HuH-7 (cell line): ENCODE results near the gene DLG2.

ENCODE experiments used
- DNase-seq: peaks from one replicate; pipeline ENCODE4 v3.0.0; 2011; ENCODE audit warnings: low spot score

The DLG2 gene

DNA sequence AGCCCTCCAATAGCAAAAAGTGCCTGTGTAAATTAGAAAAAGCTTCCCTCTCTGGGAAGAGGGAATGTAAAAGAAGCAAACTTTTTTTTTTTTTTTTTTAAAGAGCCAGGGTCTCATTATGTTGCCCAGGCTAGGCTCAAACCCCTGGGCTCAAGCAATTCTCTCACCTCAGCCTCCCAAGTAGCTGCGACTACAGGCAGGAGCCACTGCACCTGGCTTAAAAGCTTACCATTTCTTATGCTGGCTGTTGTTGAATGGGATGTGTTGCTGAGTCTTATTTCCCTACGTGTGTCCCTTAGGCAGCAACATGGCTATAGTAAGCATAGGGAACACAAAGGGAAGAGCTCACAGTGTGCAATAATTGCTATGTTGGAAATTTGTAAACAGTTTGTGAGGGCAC, 2115.5 kb downstream of the DLG2 start:
- DNase-seq, result no peak

DNA sequence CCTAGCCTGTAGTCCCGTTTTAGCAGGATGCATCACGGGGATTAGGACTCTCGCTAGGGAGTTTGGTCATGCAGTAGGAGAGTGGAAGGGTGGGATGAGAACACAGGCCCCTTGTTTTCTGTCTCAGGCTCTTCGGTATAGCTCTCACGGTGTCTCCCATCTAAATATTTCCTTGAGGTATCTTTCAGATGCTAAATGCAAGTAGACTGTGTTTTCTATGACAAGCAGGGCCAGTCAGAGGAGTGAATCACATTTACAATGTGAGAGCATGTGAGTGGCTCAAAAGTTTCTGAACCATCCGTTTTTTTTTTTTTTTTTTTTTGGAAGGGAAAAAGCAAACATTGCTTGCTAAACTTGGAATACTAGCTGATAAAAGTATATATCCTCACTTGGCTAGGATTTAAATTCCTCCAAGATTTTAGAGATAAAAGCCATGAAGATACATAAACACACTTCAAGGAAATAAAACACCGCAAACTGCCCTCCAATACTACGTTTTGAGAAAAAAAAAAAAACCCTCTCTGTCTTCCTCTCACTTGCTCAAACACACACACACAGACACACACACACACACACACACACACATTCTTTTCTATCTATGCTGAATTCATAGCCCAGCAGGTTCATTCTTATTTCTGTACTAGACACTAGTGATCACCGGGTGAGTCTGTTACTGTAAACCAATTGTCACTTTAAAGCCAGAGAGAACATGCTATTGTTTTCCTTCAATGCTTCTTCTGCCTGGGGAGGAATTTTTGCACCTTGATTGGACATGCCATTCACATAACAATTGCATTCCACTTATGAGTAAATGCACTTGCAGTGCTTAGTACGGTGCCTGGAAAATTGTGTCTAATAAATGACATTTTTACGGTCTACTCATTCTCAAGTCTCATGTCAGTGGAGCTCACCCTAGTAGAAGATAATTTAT, 2116.3 kb downstream of the DLG2 start:
- DNase-seq, result no peak

DNA sequence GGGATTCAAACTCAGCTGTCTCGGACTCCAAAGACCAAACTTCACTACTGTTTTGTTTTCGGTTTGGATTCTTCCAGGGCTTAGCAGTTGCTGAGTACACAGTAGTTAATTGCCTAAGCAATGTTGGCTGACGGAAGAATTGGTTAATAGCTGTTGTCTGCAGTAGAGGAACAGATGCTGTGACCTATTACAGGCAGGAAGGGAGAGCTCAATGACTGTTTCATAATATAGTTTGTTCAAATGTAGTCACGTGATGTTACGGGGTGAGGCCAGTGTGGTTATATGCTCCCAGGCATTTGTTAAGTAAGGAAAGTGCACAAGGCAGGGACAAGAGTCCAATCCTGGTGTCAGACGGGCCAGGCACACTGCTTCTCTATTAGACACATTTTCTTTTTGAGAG, 2118.3 kb downstream of the DLG2 start:
- DNase-seq, result peak; percentile 16

GRCh38 chr11:83502041-83502440, 2125.1 kb downstream of the DLG2 start:
- DNase-seq, result no peak

- DNase-seq, result no peak
Observed at GRCh38 chr11:83493917-83494316, 2133.2 kb downstream of the DLG2 start.

DNA sequence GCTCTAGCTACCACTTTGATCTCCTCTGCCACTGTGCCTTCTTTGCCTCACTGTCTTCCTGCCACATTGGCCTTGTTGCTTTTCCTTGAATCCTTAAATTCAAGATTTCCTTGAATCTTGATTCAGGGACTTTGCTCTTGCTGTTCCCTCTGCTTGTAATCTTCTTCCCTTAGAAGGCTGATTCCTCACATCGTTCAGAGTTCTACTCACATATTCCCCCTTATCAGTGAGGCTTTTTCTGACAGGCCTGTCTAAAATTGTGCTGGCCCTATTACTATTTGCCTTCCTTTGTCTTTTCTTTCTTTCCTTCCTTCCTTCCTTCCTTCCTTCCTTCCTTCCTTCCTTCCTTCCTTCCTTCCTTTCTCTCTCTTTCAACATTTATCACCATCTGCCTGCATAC, 2134.1 kb downstream of the DLG2 start:
- DNase-seq, result no peak

DNA sequence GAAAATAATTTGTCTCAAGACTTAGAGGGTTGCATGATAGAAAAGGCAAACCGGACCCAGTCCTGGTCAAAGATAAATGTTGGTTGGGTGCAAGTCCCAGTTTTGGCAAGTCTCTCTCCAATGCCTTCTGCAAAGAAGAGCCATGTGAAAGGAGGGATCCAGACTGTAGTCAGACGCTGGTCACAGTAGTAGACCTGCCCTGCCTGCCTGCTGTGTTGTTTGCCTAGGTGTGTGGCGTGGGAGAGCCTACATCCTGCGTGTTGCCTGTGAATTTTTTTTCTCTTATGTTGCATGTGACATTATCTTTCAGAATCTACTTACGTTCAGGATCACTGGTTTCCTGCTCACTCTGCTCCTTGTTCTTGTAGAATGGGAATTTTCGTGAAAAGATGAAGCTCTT, 2143.3 kb downstream of the DLG2 start:
- DNase-seq, result no peak

GRCh38 chr11:83480811-83481210, 2146.3 kb downstream of the DLG2 start:
- DNase-seq, result no peak

DNA sequence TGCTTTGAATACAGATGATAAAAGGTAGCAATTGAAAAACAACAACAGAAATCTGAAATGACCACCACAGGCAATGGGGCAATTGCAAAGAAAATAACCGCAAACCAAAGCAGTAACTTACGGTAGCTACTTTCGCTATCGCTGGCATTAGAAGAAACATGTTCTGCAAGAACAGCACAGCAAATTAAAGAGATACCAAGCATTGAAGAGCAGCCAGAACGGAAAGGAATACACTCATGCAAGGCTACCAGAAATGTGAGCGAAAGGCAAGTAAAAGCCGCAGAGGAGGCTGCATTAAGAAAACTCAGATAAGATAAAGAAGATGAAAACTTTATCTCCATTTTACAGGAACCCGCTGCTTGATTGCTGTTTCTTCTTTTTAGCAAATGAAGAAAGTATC, 2146.9 kb downstream of the DLG2 start:
- DNase-seq, result no peak

GRCh38 chr11:83477772-83478171, 2149.4 kb downstream of the DLG2 start:
- no peak for DNase-seq

- no peak for DNase-seq
Observed at GRCh38 chr11:83475760-83476159, 2151.4 kb downstream of the DLG2 start.

DNA sequence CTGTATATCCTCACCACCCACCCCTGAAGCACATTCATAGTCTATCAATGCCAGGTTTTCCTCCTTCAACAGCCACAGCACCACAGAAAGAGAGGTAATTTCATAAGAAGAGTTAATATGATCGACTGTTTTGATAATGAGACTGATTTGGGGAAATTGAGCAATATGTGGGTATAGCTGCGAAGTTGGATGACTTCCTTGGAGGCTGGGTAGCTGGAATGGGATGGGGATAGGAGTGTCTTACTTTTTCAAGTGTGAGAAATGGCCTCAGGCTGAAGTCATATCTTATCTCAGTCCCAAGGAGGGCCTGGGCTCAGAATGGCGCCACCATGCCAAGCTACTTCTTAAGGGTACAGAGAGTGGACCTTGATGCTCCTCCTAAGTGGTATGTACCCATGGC, 2153.4 kb downstream of the DLG2 start:
- DNase-seq, result no peak

GRCh38 chr11:83472806-83473205, 2154.3 kb downstream of the DLG2 start:
- DNase-seq, result no peak

DNA sequence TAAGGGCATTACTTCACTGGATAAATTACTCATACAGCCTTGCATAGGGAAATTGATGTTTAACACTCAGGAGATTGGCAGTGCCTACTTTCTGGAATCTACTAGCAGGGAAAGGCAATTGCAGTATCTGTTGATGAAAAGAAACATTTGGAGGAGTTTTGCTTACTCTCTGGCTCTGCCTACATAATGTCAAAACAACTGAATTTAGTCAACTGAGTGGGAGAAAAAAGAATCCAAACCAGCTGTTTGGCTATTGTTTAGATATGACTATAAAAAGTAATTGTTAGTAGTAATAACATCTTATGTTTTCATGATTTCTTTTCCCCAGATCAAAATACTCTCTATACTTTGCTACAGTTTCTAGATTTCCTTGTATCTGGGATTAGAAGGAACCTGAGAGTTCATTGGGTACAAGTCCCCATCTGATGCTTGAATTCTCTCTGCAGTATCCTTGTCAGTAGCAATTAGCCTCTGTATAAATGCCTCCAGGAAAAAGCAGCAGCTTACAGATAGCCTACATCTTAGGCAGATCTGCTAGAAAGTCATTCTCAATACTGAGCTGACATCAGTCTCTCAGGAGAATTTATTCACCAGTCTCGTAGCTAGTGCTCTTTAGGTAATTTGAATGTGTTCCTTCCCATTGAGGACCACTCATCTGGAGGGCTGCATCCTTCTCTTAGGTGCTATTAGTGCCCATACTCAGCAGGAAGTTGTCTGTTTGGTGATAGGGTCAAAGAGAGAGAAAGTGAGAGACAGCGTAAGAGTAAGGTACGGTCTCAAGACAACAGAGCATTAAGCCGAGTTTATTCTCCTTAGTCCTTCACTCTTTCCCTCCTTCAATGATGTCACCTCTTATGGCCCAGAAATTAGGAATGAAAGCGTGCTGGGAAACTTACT, 2155.1 kb downstream of the DLG2 start:
- no peak for DNase-seq

DNA sequence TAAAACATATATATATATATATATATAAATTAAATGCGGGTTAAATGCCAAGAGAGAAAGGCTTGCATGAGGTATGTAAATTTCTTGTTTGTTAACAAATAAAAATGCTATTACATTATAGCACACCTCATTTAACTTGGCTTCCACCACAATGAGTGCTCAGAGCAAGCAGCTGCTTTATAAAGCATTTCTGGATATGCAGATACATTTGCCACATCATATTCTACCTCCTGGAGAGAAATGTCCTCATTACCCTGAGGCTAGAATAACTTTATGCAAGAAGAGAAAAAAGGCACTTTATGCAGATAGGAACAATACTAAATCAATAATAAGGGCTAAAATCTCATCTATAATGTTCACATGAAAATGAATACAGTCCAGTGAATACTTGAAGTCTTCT, 2159.3 kb downstream of the DLG2 start:
- DNase-seq, result no peak

DNA sequence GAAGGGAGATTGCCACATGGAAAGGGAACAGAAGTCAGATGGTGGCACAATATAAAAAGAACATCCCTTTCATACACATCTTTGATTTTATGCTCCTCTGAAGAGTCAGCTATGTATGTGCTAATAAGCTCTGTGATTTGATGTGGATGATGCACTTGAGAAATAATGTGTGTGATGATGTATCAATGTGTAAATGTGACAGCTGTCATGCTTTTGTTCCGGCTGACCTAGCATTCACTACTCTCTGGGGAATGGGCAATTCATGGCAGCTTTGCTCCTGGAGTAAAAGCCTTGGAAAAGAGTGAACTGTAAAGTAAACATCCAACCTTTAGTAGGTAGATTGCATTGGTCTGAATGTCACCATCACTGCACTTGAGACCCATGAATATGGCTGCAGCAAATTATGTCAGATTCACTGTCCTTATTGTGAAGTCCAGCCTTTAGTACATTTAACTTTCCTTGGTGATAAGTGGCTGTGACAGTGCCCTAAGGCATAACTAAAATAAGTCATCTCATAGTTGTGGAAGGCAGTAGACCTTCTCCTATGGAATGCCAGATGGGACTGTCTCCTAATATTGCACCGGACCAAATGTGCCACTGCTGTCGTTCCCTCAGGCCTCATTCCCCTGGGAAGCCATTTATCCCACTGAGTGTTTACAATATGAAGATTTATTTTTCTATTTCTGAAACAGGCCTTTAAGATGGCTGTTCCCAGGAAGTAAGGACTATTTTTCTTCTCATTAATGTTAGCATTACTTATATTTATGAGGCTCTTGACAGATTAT, 2162.8 kb downstream of the DLG2 start:
- DNase-seq, result no peak

DNA sequence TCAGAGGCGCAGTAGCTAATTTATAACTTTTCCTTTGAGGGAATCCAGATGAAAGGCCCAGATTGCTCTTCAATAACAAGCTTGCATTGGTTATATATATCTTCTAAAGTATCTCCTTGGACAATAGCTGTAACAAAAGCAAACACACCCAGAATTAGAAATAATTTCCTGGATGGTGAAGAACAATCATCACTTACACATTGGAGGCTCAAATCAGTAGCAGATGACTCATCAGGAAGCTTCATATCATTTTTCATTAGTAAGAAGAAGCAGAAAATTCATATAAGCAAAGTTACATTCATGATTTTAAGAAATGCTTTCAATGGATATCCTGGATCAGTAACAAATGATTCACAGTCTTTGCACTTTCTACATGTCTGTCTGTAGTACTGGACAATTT, 2167.3 kb downstream of the DLG2 start:
- no peak for DNase-seq

GRCh38 chr11:83456566-83456965, 2170.6 kb downstream of the DLG2 start:
- DNase-seq, result no peak

GRCh38 chr11:83456075-83456474, 2171.1 kb downstream of the DLG2 start:
- DNase-seq, result no peak

DNA sequence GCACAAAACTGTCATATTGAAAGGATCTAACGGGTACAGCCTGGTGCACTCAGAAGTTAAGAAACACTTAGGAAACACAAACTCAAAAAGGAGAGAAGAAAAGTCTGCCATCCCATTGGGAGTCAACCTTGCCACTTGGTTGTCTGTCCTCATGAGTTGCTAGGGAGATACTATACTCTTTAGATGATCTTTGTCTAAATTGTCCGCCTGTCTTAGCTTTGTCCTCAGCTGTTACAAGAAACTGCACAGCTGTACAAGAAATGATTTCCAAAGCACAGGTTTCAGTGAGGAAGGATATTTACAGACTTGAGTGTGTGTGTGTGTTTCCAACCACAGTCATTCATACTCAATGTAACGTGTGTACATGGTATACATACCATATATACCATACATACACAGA, 2171.8 kb downstream of the DLG2 start:
- no peak for DNase-seq

GRCh38 chr11:83454674-83455073, 2172.5 kb downstream of the DLG2 start:
- no peak for DNase-seq

GRCh38 chr11:83449338-83449913, 2177.7 kb downstream of the DLG2 start:
- DNase-seq, result no peak
